Activated CD8-positive, alpha-beta T cell treated with anti-CD3 and anti-CD28 coated beads, Interleukin-2, amount 10 ng/mL, durations not matched to agents 7 days and 5 days (primary cell): Measurements from ENCODE around the gene RUNX3. TPM values are rescaled to one million over a fixed set of nuclear protein-coding genes. Genes with fewer than 3 reads are reported as not detected.

ENCODE experiments used
- ATAC-seq: fragments of 150-1000 bp; cut with Tn5 transposase; one replicate; pipeline ENCODE4 v1.10.0; 2021; ENCODE audit warnings: moderate library complexity
- CTCF ChIA-PET: fragments of 350-600 bp; sonication (Branson Sonifier 250); formaldehyde crosslinking; loops from one replicate; lab custom pipeline; 2021; ENCODE audit warnings: antibody characterized with exemption; lab: Charles Lee
- POLR2A ChIA-PET: fragments of 350-600 bp; sonication (Branson Sonifier 250); formaldehyde crosslinking; loops from one replicate; lab custom pipeline; 2021; ENCODE audit warnings: antibody characterized with exemption; lab: Charles Lee
- DNase-seq: peaks from one replicate; pipeline ENCODE4 v3.0.0-alpha.2; 2020
- H3K27ac Mint-ChIP-seq: one replicate; pipeline ENCODE4 v1.8.0; 2021; ENCODE audit warnings: mild to moderate bottlenecking, mixed read lengths
- H3K27me3 Mint-ChIP-seq: one replicate; pipeline ENCODE4 v1.8.0; 2021; ENCODE audit warnings: low read depth, mixed read lengths
- H3K36me3 Mint-ChIP-seq: one replicate; pipeline ENCODE4 v1.8.0; 2021; ENCODE audit warnings: low read depth, mixed read lengths
- H3K4me1 Mint-ChIP-seq: one replicate; pipeline ENCODE4 v1.8.0; 2021; ENCODE audit warnings: low read depth, mixed read lengths
- H3K4me3 Mint-ChIP-seq: one replicate; pipeline ENCODE4 v1.8.0; 2021; ENCODE audit warnings: mild to moderate bottlenecking, mixed read lengths
- H3K9me3 Mint-ChIP-seq: one replicate; pipeline ENCODE4 v1.8.0; 2022; ENCODE audit warnings: mixed read lengths; ENCODE audit not compliant: insufficient read depth
- total RNA-seq, 2 experiments: library from RNA; stranded (reverse); gene quantifications; one replicate each; pipeline ENCODE4 v1.2.3, GENCODE V29; 2021

Gene RUNX3
- total RNA-seq, 2 experiments from 2014 or later = 144 to 147 TPM

DNA sequence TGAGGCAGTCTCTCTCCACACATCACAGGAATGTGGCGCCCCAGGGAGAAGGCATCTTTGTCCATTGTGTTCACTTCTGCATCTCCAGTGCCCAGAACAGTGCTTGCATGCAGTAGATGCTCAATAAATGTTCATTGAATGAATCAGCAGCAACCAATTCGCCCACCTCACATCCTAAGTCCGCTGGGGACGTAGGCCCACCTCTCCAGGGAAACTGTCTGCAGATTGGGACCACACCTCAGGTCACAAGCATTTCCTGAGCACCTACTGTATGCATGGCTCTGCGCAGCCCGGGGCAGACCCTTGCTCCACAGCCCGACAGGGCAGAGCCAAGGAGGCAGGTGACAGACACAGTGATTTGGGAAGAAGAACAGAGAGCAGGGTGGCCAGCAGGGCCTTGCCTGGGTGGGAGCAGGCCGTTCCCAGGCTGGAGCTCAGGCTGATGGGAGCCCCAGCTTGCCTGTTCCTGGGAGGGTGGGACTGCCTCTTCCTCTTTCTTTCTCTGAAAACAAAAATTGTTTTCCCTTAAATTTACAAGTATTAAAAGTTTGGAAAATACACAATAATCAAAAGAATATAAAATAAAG, 25.8 kb upstream of the RUNX3 start:
- DNase-seq (no peak), ATAC-seq (no peak)
- H3K27me3 Mint-ChIP-seq = no peaks in the 10 kb centered on the region
- peaks cover 83% of the 10 kb centered on the region for H3K36me3 Mint-ChIP-seq
- H3K9me3 Mint-ChIP-seq = no peaks in the 10 kb centered on the region
- ChIA-PET CTCF (interaction anchor here (1.1 to 6.9 kb wide), 5 partner anchors 24 to 146 kb away, joined by 3 to 70 read pairs (median 6); partner anchors contain the start of gene RUNX3), POLR2A (interaction anchor here (0.7 to 5.8 kb wide), 9 partner anchors 9 to 141 kb away, joined by 3 to 54 read pairs (median 4); partner anchors contain the start of gene RUNX3)
- H3K4me1 Mint-ChIP-seq = peaks cover 95% of the 10 kb centered on the region
- H3K4me3 Mint-ChIP-seq = peak overlapping the region; percentile 92
- H3K27ac Mint-ChIP-seq = peak overlapping the region; percentile 94

DNA sequence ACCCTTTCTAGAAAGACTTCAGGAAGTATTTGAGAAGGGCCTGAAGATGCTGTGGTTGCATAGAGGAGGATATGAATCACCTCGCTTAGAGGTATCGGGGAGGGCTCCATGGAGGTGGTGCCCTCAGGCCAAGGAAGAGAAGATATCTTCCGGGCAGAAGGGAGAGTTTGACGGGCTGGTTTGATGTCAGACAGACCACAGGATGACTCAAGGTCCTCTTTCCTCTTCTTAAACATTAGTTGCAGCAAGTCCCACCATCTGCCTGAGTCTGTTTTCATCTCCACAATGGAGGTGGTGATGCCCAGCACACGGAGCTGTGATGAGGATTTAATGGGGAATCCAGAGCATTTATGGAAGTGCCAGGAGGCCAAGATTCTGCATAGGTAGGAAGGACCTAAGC, 25.1 kb upstream of the RUNX3 start:
- POLR2A ChIA-PET = interaction anchor here (0.7 to 5.8 kb wide), 8 partner anchors 8 to 141 kb away, joined by 3 to 54 read pairs (median 4); partner anchors contain the start of gene RUNX3
- peak; percentile 81 for ATAC-seq

DNA sequence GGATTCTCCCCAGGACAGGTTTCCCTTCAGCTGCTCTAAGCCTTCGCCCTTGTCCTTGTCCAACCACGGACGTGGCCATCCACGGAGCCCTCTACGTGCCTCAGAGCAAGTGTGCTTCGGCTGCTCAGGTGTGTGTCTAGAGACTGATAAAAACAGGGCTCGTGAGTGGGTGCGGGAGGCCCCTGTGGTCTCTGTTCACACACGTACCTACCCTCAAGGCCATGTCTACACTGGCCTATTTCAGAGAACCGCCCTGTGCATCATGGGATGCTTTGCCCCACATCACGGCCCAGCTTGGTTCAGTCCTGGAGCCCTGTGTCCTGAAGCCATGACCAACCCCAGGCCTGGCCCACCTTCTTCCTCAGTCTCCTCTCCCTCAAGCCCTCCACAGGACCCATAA, 24.6 kb upstream of the RUNX3 start:
- peak overlapping the region; percentile 73 for H3K4me3 Mint-ChIP-seq
- POLR2A ChIA-PET = interaction anchor here (0.9 to 5.8 kb wide), 8 partner anchors 10 to 83 kb away, joined by 3 to 54 read pairs (median 5); partner anchors contain the start of gene RUNX3
- H3K27ac Mint-ChIP-seq = peak overlapping the region; percentile 94

More for the DNA sequence above, 25.1 kb upstream of the RUNX3 start:
- H3K27ac Mint-ChIP-seq = peak overlapping the region; percentile 94
- CTCF ChIA-PET = interaction anchor here (1.1 to 6.9 kb wide), 5 partner anchors 23 to 147 kb away, joined by 3 to 70 read pairs (median 6); partner anchors contain the start of gene RUNX3
- H3K9me3 Mint-ChIP-seq = no peaks in the 10 kb centered on the region
- H3K4me1 Mint-ChIP-seq = peaks cover 95% of the 10 kb centered on the region
- peak; percentile 90 for DNase-seq
- no peaks in the 10 kb centered on the region for H3K27me3 Mint-ChIP-seq
- H3K4me3 Mint-ChIP-seq = peak overlapping the region; percentile 73
- peaks cover 83% of the 10 kb centered on the region for H3K36me3 Mint-ChIP-seq

DNA sequence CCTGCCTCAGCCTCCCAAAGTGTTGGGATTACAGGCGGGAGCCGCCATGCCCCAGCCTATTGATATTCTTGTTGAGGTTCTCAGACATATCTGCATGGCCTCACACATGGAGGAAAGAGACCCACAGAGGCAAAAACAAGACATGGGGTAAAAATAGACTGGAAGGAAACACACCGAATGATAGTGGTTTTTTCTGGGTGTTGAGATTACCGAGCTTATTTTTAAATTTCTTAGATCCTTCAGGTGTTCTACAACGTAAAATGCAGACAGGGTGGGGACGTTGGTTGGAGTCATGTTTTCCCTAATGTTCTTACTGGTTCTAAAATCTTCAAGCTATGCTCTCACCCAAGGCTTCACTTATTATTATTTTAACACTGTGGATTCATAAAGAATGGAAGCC, 23.9 kb upstream of the RUNX3 start:
- ChIA-PET CTCF (interaction anchor here (0.8 to 6.9 kb wide), 16 partner anchors 9 to 251 kb away, joined by 3 to 70 read pairs (median 4); partner anchors contain the start of gene RUNX3), POLR2A (interaction anchor here (0.9 to 5.8 kb wide), 10 partner anchors 10 to 145 kb away, joined by 3 to 54 read pairs (median 4); partner anchors contain the start of gene RUNX3)
- H3K9me3 Mint-ChIP-seq = no peaks in the 10 kb centered on the region
- DNase-seq (no peak), ATAC-seq (peak; percentile 0)
- H3K4me1 Mint-ChIP-seq = peaks cover 96% of the 10 kb centered on the region
- peak overlapping the region; percentile 94 for H3K27ac Mint-ChIP-seq
- H3K27me3 Mint-ChIP-seq = no peaks in the 10 kb centered on the region
- peak overlapping the region; percentile 73 for H3K4me3 Mint-ChIP-seq
- peaks cover 82% of the 10 kb centered on the region for H3K36me3 Mint-ChIP-seq

More for the DNA sequence above, 24.6 kb upstream of the RUNX3 start:
- Mint-ChIP-seq H3K36me3 (peaks cover 82% of the 10 kb centered on the region), H3K27me3 (no peaks in the 10 kb centered on the region), H3K9me3 (no peaks in the 10 kb centered on the region), H3K4me1 (peaks cover 95% of the 10 kb centered on the region)
- peak; percentile 25 for ATAC-seq
- peak; percentile 53 for DNase-seq
- CTCF ChIA-PET = interaction anchor here (1.0 to 6.9 kb wide), 14 partner anchors 8 to 146 kb away, joined by 3 to 70 read pairs (median 4); partner anchors contain the start of gene RUNX3

DNA sequence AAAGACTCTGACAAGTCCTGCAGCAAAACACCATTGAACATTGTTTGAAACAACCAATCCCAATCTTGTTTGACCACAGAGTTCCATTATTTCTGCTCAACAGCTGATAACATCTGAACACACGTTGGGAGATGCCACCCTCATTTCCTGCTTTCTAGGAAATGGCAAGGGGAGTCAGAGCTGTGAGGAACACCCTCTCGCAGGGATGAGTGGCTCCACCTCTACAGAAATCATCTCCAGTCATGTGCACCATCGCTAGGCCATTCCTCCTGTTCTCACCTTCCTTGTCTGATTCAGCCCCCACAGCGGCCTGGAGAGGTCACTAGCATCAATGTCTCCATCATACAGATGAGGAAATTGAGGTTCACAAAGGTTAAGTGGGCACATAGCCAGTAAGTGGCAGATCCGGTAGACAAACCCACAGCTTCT, 22.4 kb upstream of the RUNX3 start:
- ATAC-seq (peak; percentile 7), DNase-seq (peak; percentile 67)
- peaks cover 82% of the 10 kb centered on the region for H3K36me3 Mint-ChIP-seq
- POLR2A ChIA-PET = interaction anchor here (0.7 to 5.8 kb wide), 9 partner anchors 13 to 188 kb away, joined by 3 to 54 read pairs (median 5); no protein-coding TSS in a partner anchor
- H3K9me3 Mint-ChIP-seq = no peaks in the 10 kb centered on the region
- H3K4me3 Mint-ChIP-seq = peak overlapping the region; percentile 57
- peaks cover 96% of the 10 kb centered on the region for H3K4me1 Mint-ChIP-seq
- CTCF ChIA-PET = interaction anchor here (0.8 to 6.9 kb wide), 14 partner anchors 10 to 148 kb away, joined by 3 to 70 read pairs (median 6); no protein-coding TSS in a partner anchor
- H3K27ac Mint-ChIP-seq = peak overlapping the region; percentile 79
- H3K27me3 Mint-ChIP-seq = no peaks in the 10 kb centered on the region

DNA sequence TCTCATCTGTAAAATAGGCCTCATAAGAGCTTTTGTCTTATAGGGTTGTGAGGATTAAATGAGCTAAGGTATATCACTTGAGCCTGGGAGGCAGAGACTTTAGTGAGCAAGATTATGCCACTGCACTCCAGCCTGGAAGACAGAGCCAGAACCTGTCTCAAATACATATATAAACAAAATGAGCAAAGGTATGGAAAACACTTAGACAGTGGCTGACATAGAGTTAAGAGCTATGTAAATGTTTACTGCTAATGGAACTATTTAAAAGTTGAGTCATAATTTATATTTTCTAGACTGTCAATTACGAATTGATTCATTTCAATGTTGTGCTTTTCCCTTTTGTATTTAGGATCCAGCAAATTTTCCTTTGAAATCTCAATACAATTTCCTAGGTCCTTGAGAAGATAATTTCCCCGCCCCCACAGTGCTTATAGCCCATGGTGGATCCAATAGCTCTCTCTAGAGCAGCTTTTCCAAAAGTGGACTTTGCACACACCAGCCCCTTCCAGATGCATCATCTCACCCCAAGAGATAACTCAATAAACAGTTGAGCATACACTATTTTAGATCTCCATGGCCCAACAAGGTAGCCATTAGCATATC, 21.8 kb upstream of the RUNX3 start:
- H3K4me1 Mint-ChIP-seq = peaks cover 96% of the 10 kb centered on the region
- no peak for DNase-seq
- H3K27me3 Mint-ChIP-seq = no peaks in the 10 kb centered on the region
- H3K4me3 Mint-ChIP-seq = peak overlapping the region; percentile 57
- ChIA-PET POLR2A (interaction anchor here (0.5 to 5.8 kb wide), 13 partner anchors 8 to 296 kb away, joined by 3 to 54 read pairs (median 4); partner anchors contain the start of gene RSRP1), CTCF (interaction anchor here (0.7 to 6.9 kb wide), 21 partner anchors 8 to 253 kb away, joined by 3 to 70 read pairs (median 4); no protein-coding TSS in a partner anchor)
- H3K9me3 Mint-ChIP-seq = no peaks in the 10 kb centered on the region
- H3K27ac Mint-ChIP-seq = peak overlapping the region; percentile 79
- peaks cover 82% of the 10 kb centered on the region for H3K36me3 Mint-ChIP-seq
- no peak for ATAC-seq

DNA sequence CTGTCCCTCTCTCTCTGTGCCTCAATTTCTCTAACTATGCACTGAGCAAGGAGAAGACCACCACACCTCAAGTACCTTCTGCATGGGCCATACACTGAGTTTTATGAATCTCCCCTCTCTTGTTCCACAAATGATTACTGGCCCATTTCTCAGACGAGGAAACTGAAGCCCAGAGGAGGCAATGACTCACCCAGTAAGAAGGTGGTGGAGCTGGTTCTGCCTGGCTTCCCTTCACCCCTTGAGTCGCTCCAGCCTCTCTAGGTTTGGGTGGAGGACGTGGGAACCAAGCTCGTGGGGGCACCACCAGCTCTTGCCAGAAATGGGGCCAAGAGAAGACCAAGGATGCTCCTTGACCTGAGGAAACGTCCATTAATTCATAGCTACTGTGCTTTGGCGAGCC, 21.3 kb upstream of the RUNX3 start:
- ChIA-PET POLR2A (interaction anchor here (0.5 to 5.8 kb wide), 13 partner anchors 9 to 296 kb away, joined by 3 to 54 read pairs (median 3); partner anchors contain the start of genes RSRP1 and RUNX3), CTCF (interaction anchor here (0.7 to 6.9 kb wide), 18 partner anchors 8 to 254 kb away, joined by 3 to 70 read pairs (median 4); no protein-coding TSS in a partner anchor)
- Mint-ChIP-seq H3K27me3 (no peaks in the 10 kb centered on the region), H3K4me1 (peaks cover 96% of the 10 kb centered on the region), H3K27ac (peak overlapping the region; percentile 79), H3K9me3 (no peaks in the 10 kb centered on the region), H3K36me3 (peaks cover 84% of the 10 kb centered on the region), H3K4me3 (peak overlapping the region; percentile 31)
- ATAC-seq = no peak
- no peak for DNase-seq

DNA sequence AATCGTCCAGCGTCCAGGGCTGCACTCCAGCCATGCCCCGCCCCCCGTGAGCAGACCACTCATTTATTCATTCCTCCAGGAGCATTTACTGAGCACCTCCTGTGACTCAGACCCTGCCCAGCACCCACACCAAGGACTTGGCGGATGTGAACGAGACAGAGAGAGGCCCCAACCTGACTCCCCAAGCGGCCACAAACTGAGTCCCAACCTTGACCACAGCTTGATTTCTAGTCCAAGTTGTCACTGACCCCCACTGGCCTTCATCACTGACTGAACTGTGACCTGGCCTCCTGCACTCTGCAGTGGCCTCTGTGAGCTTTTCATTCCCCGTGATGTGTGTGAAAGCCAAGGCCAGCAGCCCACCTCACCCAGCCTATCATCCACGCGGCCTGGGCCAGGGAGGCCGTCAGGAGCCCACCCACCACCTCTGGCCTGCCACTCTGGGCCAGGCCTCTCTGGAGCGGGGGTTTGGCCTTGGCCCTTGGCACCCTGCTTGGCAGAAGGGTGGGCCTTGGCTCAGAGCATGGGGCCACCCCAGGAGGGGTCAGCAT, 19.3 kb upstream of the RUNX3 start:
- H3K27ac Mint-ChIP-seq = peak overlapping the region; percentile 74
- H3K4me3 Mint-ChIP-seq = peak overlapping the region; percentile 22
- peaks cover 95% of the 10 kb centered on the region for H3K4me1 Mint-ChIP-seq
- DNase-seq (no peak), ATAC-seq (no peak)
- H3K36me3 Mint-ChIP-seq = peaks cover 84% of the 10 kb centered on the region
- no peaks in the 10 kb centered on the region for H3K27me3 Mint-ChIP-seq
- no peaks in the 10 kb centered on the region for H3K9me3 Mint-ChIP-seq
- POLR2A ChIA-PET = interaction anchor here (0.6 to 1.4 kb wide), 3 partner anchors 14 to 150 kb away, joined by 3 to 4 read pairs (median 3); no protein-coding TSS in a partner anchor
- CTCF ChIA-PET = no interaction called here

DNA sequence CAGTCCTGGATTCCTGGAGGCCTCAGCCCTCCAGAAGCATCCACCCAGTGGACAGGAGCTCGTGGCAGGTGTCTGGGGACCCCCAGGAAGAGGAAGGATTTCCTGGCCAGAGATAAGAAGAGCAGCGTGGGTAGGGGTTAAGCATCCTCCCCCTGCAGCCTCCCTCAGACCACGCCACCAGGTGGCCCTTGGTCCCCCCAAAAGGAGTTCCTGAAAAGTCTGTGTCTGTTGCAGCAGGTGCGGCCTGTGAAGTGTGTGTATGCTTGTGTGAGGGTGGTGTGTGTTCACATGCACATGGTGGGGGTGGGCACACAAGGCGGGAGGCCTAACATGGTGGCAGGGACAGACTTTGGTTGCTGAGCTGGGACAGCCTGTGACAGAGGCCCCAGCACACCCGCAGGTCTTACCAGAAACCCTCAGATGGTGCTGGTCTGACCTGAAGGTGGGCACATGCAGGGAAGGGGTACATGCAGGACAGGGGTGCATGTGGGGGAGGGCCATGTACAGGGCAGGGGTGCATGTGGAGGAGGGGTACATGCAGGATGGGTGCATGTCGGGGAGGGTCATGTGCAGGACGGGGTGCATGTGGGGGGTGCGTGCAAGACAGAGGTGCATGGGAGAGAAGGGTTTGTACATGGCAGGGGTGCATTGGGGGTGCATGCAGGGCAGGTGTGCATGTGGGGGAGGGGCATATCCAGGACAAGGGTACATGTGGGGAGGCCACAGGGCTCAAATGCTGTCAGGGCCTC, 18.2 kb upstream of the RUNX3 start:
- Mint-ChIP-seq H3K4me1 (peaks cover 95% of the 10 kb centered on the region), H3K27ac (peak overlapping the region; percentile 83), H3K9me3 (no peaks in the 10 kb centered on the region), H3K4me3 (no peak overlapping the region), H3K27me3 (no peaks in the 10 kb centered on the region), H3K36me3 (peaks cover 88% of the 10 kb centered on the region)
- ChIA-PET CTCF (interaction anchor here (1.3 to 2.5 kb wide), 4 partner anchors 15 to 89 kb away, joined by 3 to 13 read pairs (median 8); partner anchors contain the start of gene RUNX3), POLR2A (interaction anchor here (0.6 to 1.4 kb wide), 5 partner anchors 13 to 257 kb away, joined by 3 to 4 read pairs (median 3); no protein-coding TSS in a partner anchor)
- DNase-seq = no peak
- no peak for ATAC-seq
